GM12878 (cell line): ENCODE results near the gene OR6X1. TPM values are rescaled to one million over a fixed set of nuclear protein-coding genes. Genes with fewer than 3 reads are reported as not detected.
A peak's percentile ranks its signal among the peaks of the same experiment; 100 is the strongest.

Experiments used
- ATAC-seq: fragments of 200-7000 bp; cut with Tn5 transposase; 3 replicates; pipeline ENCODE4 v1.9.1; 2020; ENCODE audit warnings: mild to moderate bottlenecking, moderate library complexity
- BruUV-seq: library from RNA; stranded (reverse); fragments of 400-500 nt; replicated peaks from 2 replicates; lab custom pipeline; 2021; lab: Mats Ljungman, UMichigan
- CTCF ChIA-PET: fragments of 300-600 bp; sonication (Branson Sonifier 250); formaldehyde crosslinking; extraction: SDS; loops from one replicate; lab custom pipeline; 2021; ENCODE audit warnings: inconsistent platforms; lab: Yijun Ruan, JAX
- POLR2A ChIA-PET: fragments of 350-600 bp; formaldehyde crosslinking; extraction: SDS; loops from one replicate; lab custom pipeline; 2021; ENCODE audit warnings: inconsistent platforms; lab: Charles Lee
- RAD21 ChIA-PET: fragments of 300-600 bp; sonication (Branson Sonifier 250); formaldehyde crosslinking; loops from one replicate; lab custom pipeline; 2023; ENCODE audit warnings: antibody characterized with exemption; ENCODE audit not compliant: unreplicated experiment; lab: Charles Lee
- SMC1A ChIA-PET: fragments of 300-600 bp; sonication (Branson Sonifier 250); formaldehyde crosslinking; loops from one replicate; lab custom pipeline; 2023; ENCODE audit not compliant: unreplicated experiment, uncharacterized antibody; lab: Charles Lee
- DNase-seq: peaks from one replicate; pipeline ENCODE4 v3.0.0-alpha.2; 2011; ENCODE audit warnings: low read depth, low spot score
- FAIRE-seq: peaks from 3 replicates; lab custom pipeline; 2011; peaks lifted over from hg19 to GRCh38; lab: Jason Lieb, UNC
- H2AFZ ChIP-seq: 2 replicates; pipeline ENCODE4 v1.6.0; 2011; ENCODE audit warnings: low read depth, low read length, control low read depth; ENCODE audit not compliant: control insufficient read depth
- H3K27ac ChIP-seq: 2 replicates; pipeline ENCODE4 v1.5.1; 2011; ENCODE audit warnings: control low read depth; ENCODE audit not compliant: control insufficient read depth, insufficient read depth
- H3K27me3 ChIP-seq, 2 experiments: replicated peaks in 1 of 2; 2 replicates each; pipeline versions ENCODE4 v1.6.0 to v1.6.1; 2011; ENCODE audit warnings: low read length in 1 of 2; ENCODE audit not compliant: control insufficient read depth in 2 of 2, insufficient read depth in 2 of 2
- H3K36me3 ChIP-seq, 2 experiments: 2 replicates each; pipeline ENCODE4 v1.5.1; 2011; ENCODE audit warnings: low read length in 1 of 2; ENCODE audit not compliant: control insufficient read depth in 2 of 2, insufficient read depth in 2 of 2
- H3K4me1 ChIP-seq: 2 replicates; pipeline ENCODE4 v1.6.1; 2011; ENCODE audit warnings: mild to moderate bottlenecking, low read length, moderate library complexity, mixed read lengths; ENCODE audit not compliant: control insufficient read depth, insufficient read depth
- H3K4me2 ChIP-seq: 2 replicates; pipeline ENCODE4 v1.6.0; 2011; ENCODE audit warnings: control low read depth; ENCODE audit not compliant: control insufficient read depth, insufficient read depth
- H3K4me3 ChIP-seq: fragments of 200-600 bp; sonication (generic); 2 replicates; pipeline ENCODE4 v1.5.1; 2016
- H3K79me2 ChIP-seq: 2 replicates; pipeline ENCODE4 v1.6.0; 2011; ENCODE audit warnings: low read length; ENCODE audit not compliant: control insufficient read depth, insufficient read depth
- H3K9ac ChIP-seq: 2 replicates; pipeline ENCODE4 v1.8.0; 2011; ENCODE audit warnings: low read length, control low read depth, mixed read lengths; ENCODE audit not compliant: control insufficient read depth, insufficient read depth
- H3K9me3 ChIP-seq: replicated peaks from 3 replicates; pipeline ENCODE4 v1.5.1; 2011; ENCODE audit warnings: mild to moderate bottlenecking, low read length; ENCODE audit not compliant: control insufficient read depth, insufficient read depth
- H4K20me1 ChIP-seq: 2 replicates; pipeline ENCODE4 v1.6.0; 2011; ENCODE audit not compliant: control insufficient read depth, insufficient read depth
- CHD2 ChIP-seq: IDR thresholded peaks from 2 replicates; pipeline ENCODE4 v1.6.1; 2011; ENCODE audit warnings: low read depth, low read length, improper control_type of control experiment, borderline replicate concordance
- EED ChIP-seq: sonication (generic); IDR thresholded peaks from 2 replicates; pipeline ENCODE4 v1.6.1; 2016; ENCODE audit warnings: antibody characterized with exemption, low read depth
- ETV6 ChIP-seq, 2 experiments: fragments of 450-650 bp in 1 of 2; IDR thresholded peaks in 1 of 2; conservative IDR thresholded peaks in 1 of 2; 2 replicates each; pipeline ENCODE4 v1.6.1; 2014; ENCODE audit warnings: antibody characterized with exemption in 1 of 2, borderline replicate concordance in 1 of 2, low read depth in 1 of 2, mild to moderate bottlenecking in 1 of 2, moderate library complexity in 1 of 2
- IRF4 ChIP-seq: IDR thresholded peaks from 2 replicates; pipeline ENCODE4 v1.6.1; 2011; ENCODE audit warnings: low read depth, low read length
- MEF2A ChIP-seq: IDR thresholded peaks from 2 replicates; pipeline ENCODE4 v1.6.1; 2011; ENCODE audit warnings: low read depth, mild to moderate bottlenecking, low read length, moderate library complexity; ENCODE audit not compliant: insufficient read depth
- MEF2B ChIP-seq: fragments of 450-650 bp; IDR thresholded peaks from 2 replicates; pipeline ENCODE4 v1.6.1; 2018; ENCODE audit warnings: mild to moderate bottlenecking, moderate library complexity; ENCODE audit not compliant: partially characterized antibody, poor library complexity, severe bottlenecking
- NBN ChIP-seq: fragments of 450-650 bp; IDR thresholded peaks from 2 replicates; pipeline ENCODE4 v1.6.1; 2016
- NFXL1 ChIP-seq: fragments of 450-650 bp; IDR thresholded peaks from 2 replicates; pipeline ENCODE4 v1.6.1; 2017; ENCODE audit warnings: antibody characterized with exemption, mild to moderate bottlenecking, borderline replicate concordance
- NR2C1 ChIP-seq: fragments of 450-650 bp; IDR thresholded peaks from 2 replicates; pipeline ENCODE4 v1.6.1; 2017; ENCODE audit warnings: antibody characterized with exemption, mild to moderate bottlenecking, moderate library complexity
- RAD21 ChIP-seq: IDR thresholded peaks from 2 replicates; pipeline ENCODE4 v1.6.1; 2011; ENCODE audit warnings: mild to moderate bottlenecking, low read depth, low read length, moderate library complexity; ENCODE audit not compliant: insufficient read depth
- RUNX3 ChIP-seq: IDR thresholded peaks from 2 replicates; pipeline ENCODE4 v1.6.1; 2012; ENCODE audit warnings: low read length, inconsistent platforms
- SIX5 ChIP-seq: IDR thresholded peaks from 2 replicates; pipeline ENCODE4 v1.6.1; 2011; ENCODE audit warnings: mild to moderate bottlenecking, low read depth, low read length, moderate library complexity; ENCODE audit not compliant: severe bottlenecking
- TAF1 ChIP-seq: IDR thresholded peaks from 2 replicates; pipeline ENCODE4 v1.6.1; 2011; ENCODE audit warnings: mild to moderate bottlenecking, low read depth, low read length, borderline replicate concordance
- WGBS: methylation state at CpG from one replicate; pipeline ENCODE4 v1.1.6; 2016; ENCODE audit warnings: low lambda C conversion rate; ENCODE audit not compliant: insufficient replicate concordance, insufficient coverage; ENCODE audit errors: missing lambda C conversion rate; 5-methylcytosine and 5-hydroxymethylcytosine counted together
- in situ Hi-C: fragments of 300-500 bp; cut with MboI; formaldehyde crosslinking; loops from 9 replicates; pipeline ENCODE4 v1.14.3; 2018; ENCODE audit warnings: mixed read lengths
- intact Hi-C: fragments of 100-400 bp; cut with micrococcal nuclease; formaldehyde crosslinking; loops from one replicate; pipeline ENCODE4 v1.14.2; 2022; ENCODE audit not compliant: unreplicated experiment
- polyA plus RNA-seq, 11 experiments: library from polyadenylated mRNA; depleted of rRNA in 4 of 11; unstranded in 6 of 11; stranded (reverse) in 5 of 11; fragments of >200 nt; fragmentation: Nextera tagmentation in 4 of 11; fragmentation: Illumina TruSeq in 1 of 11; extraction: Ambion mirVana in 4 of 11; extraction: Trizol in 1 of 11; gene quantifications; 1 replicate in 1 of 11; 2 replicates in 10 of 11; pipeline versions ENCODE4 v1.2.1 to v1.2.3, GENCODE V29; 2011 to 2016; ENCODE audit warnings: inconsistent platforms in 2 of 11, missing spikeins in 2 of 11, low read depth in 1 of 11
- total RNA-seq, 4 experiments: library from RNA; depleted of rRNA in 3 of 4; stranded (reverse); fragments of >200 nt in 3 of 4; fragmentation: Illumina TruSeq in 1 of 4; extraction: Trizol in 1 of 4; gene quantifications; 2 replicates each; pipeline versions ENCODE4 v1.2.1 to v1.2.3, GENCODE V29; 2013 to 2021
- TF ChIP-seq, protein P1 (sequence below): fragments of 450-650 bp; IDR thresholded peaks from 2 replicates; pipeline ENCODE4 v1.6.1; 2018; ENCODE audit warnings: mild to moderate bottlenecking, low read depth, moderate library complexity; ENCODE audit not compliant: partially characterized antibody
- TF ChIP-seq, protein P2 (sequence below): fragments of 450-650 bp; IDR thresholded peaks from 2 replicates; pipeline ENCODE4 v1.6.1; 2017; ENCODE audit warnings: borderline replicate concordance
- TF ChIP-seq, protein P3 (sequence below): fragments of 450-650 bp; IDR thresholded peaks from 2 replicates; pipeline ENCODE4 v1.6.1; 2017; ENCODE audit warnings: low read depth, mild to moderate bottlenecking, moderate library complexity
- TF ChIP-seq, protein P4 (sequence below): fragments of 450-650 bp; IDR thresholded peaks from 2 replicates; pipeline ENCODE4 v1.6.1; 2014; ENCODE audit warnings: mild to moderate bottlenecking

OR6X1 gene
- total and polyA plus RNA-seq, 10 of the 15 experiments (the other 5 are each of a cell fraction or from before 2014, with no cell fraction given): not detected

DNA sequence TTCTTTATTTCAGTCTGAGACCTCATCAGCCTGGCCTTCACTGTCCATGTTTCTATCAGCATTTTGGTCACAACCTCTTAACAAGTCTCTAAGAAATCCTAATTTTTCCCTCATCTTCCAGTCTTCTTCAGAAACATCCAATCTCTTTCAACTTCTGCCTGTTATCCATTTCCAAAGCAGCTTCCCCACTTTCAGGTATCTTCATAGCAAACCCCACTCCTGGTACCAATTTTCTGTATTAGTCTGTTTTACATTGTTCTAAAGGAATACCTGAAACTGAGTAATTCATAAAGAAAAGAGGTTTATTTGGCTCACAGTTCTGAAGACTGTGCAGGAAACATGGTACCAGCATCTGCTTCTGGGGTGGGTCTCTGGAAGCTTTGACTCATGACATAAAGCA is 8.1 kb upstream of the OR6X1 start (continued):
- TF ChIP-seq, protein P1, sequence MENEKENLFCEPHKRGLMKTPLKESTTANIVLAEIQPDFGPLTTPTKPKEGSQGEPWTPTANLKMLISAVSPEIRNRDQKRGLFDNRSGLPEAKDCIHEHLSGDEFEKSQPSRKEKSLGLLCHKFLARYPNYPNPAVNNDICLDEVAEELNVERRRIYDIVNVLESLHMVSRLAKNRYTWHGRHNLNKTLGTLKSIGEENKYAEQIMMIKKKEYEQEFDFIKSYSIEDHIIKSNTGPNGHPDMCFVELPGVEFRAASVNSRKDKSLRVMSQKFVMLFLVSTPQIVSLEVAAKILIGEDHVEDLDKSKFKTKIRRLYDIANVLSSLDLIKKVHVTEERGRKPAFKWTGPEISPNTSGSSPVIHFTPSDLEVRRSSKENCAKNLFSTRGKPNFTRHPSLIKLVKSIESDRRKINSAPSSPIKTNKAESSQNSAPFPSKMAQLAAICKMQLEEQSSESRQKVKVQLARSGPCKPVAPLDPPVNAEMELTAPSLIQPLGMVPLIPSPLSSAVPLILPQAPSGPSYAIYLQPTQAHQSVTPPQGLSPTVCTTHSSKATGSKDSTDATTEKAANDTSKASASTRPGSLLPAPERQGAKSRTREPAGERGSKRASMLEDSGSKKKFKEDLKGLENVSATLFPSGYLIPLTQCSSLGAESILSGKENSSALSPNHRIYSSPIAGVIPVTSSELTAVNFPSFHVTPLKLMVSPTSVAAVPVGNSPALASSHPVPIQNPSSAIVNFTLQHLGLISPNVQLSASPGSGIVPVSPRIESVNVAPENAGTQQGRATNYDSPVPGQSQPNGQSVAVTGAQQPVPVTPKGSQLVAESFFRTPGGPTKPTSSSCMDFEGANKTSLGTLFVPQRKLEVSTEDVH: no peak
- TF ChIP-seq NFXL1: no peak

DNA sequence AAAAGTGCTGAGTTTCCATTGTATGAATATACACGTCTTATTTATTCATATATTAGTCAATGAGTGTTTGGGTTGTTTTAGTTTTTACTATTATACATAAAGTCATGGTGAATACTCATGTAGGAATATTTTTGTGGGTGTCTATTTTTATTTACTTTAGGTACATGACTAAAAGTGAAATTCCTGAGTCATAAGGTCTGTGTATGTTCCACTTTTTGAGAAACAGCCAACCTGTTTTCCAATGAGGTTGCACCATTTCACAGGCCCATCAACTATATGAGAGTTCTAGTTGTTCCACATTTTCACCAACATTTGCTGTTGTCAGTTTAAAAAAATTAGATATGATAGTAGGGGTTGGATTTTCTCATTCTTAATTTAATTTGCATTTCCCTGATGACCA is 6.6 kb upstream of the OR6X1 start:
- intact Hi-C loops: no loop called here
- Histone ChIP-seq H3K36me3 (no peaks in the 10 kb centered on the region), H3K9ac (no peak overlapping the region), H3K9me3 (peaks cover 7% of the 10 kb centered on the region; the same call in 2 of the 3 replicates), H3K27me3 (no peaks in the 10 kb centered on the region; a peak in 1 of 4 replicates), H3K4me1 (peaks cover 5% of the 10 kb centered on the region; the same call in 1 of the 2 replicates), H3K4me2 (no peak overlapping the region), H3K4me3 (no peak overlapping the region), H2AFZ (no peak overlapping the region), H3K79me2 (no peaks in the 10 kb centered on the region), H3K27ac (no peak overlapping the region), H4K20me1 (no peaks in the 10 kb centered on the region)
- ATAC-seq: peak; percentile 73
- ChIA-PET POLR2A (interaction anchor here (0.7 kb wide), 1 partner anchor 1052 kb away, joined by 6 read pairs; no protein-coding TSS in a partner anchor), RAD21 (no interaction called here), SMC1A (no interaction called here), CTCF (no interaction called here)
- in situ Hi-C loops: no loop called here
- WGBS: 0% methylated on average over 1 of the region's 1 CpG
- no peak for FAIRE-seq
- no TSS peak for BruUV-seq
- DNase-seq: peak; percentile 40
- peak; percentile 90 for TF ChIP-seq MEF2A
- no peak for TF ChIP-seq NBN
- no peak for TF ChIP-seq TAF1
- no peak for TF ChIP-seq CHD2
- TF ChIP-seq RAD21: no peak
- no peak for TF ChIP-seq NR2C1
- TF ChIP-seq MEF2B: peak; percentile 35
- TF ChIP-seq ETV6 (conservative IDR thresholded peaks at IDR 0.05 in 1 of 2, IDR thresholded peaks at IDR 0.05 in 1 of 2; ENCODE audit: borderline replicate concordance in 1 of 2, low read depth in 1 of 2): no peak
- peak; percentile 77 for TF ChIP-seq RUNX3
- TF ChIP-seq, protein P2, sequence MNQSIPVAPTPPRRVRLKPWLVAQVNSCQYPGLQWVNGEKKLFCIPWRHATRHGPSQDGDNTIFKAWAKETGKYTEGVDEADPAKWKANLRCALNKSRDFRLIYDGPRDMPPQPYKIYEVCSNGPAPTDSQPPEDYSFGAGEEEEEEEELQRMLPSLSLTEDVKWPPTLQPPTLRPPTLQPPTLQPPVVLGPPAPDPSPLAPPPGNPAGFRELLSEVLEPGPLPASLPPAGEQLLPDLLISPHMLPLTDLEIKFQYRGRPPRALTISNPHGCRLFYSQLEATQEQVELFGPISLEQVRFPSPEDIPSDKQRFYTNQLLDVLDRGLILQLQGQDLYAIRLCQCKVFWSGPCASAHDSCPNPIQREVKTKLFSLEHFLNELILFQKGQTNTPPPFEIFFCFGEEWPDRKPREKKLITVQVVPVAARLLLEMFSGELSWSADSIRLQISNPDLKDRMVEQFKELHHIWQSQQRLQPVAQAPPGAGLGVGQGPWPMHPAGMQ: no peak
- no peak for TF ChIP-seq SIX5
- TF ChIP-seq, protein P3, sequence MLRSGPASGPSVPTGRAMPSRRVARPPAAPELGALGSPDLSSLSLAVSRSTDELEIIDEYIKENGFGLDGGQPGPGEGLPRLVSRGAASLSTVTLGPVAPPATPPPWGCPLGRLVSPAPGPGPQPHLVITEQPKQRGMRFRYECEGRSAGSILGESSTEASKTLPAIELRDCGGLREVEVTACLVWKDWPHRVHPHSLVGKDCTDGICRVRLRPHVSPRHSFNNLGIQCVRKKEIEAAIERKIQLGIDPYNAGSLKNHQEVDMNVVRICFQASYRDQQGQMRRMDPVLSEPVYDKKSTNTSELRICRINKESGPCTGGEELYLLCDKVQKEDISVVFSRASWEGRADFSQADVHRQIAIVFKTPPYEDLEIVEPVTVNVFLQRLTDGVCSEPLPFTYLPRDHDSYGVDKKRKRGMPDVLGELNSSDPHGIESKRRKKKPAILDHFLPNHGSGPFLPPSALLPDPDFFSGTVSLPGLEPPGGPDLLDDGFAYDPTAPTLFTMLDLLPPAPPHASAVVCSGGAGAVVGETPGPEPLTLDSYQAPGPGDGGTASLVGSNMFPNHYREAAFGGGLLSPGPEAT: no peak
- TF ChIP-seq IRF4: peak; percentile 74; the same call in 1 of the 2 replicates
- TF ChIP-seq EED: peak; percentile 58; the same call in 1 of the 2 replicates
- TF ChIP-seq, protein P4, sequence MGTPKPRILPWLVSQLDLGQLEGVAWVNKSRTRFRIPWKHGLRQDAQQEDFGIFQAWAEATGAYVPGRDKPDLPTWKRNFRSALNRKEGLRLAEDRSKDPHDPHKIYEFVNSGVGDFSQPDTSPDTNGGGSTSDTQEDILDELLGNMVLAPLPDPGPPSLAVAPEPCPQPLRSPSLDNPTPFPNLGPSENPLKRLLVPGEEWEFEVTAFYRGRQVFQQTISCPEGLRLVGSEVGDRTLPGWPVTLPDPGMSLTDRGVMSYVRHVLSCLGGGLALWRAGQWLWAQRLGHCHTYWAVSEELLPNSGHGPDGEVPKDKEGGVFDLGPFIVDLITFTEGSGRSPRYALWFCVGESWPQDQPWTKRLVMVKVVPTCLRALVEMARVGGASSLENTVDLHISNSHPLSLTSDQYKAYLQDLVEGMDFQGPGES: no peak
